Mesodermal cell (in vitro differentiated cells): ENCODE measurements around the gene PDE2A. TPM values are rescaled to one million over a fixed set of nuclear protein-coding genes. Genes with fewer than 3 reads are reported as not detected.
A peak's percentile ranks its signal among the peaks of the same experiment; 100 is the strongest.

ENCODE experiments used
- H3K27ac ChIP-seq: 2 replicates; pipeline ENCODE4 v1.7.0; 2013; ENCODE audit warnings: mild to moderate bottlenecking, low read depth, low read length, moderate library complexity; ENCODE audit not compliant: severe bottlenecking
- H3K36me3 ChIP-seq: 2 replicates; pipeline ENCODE4 v1.7.1; 2013; ENCODE audit warnings: mild to moderate bottlenecking, low read length, moderate library complexity; ENCODE audit not compliant: control insufficient read depth, insufficient read depth
- H3K4me1 ChIP-seq: one replicate; pipeline ENCODE4 v1.7.1; 2013; ENCODE audit warnings: mild to moderate bottlenecking, low read length; ENCODE audit not compliant: insufficient read depth, control insufficient read depth, poor library complexity, severe bottlenecking
- H3K4me3 ChIP-seq: 2 replicates; pipeline ENCODE4 v1.7.0; 2013; ENCODE audit warnings: low read length, control low read depth, mild to moderate bottlenecking; ENCODE audit not compliant: insufficient read depth, poor library complexity, severe bottlenecking; ENCODE audit errors: extremely low read depth
- H3K9me3 ChIP-seq: 2 replicates; pipeline ENCODE4 v1.7.1; 2013; ENCODE audit warnings: mild to moderate bottlenecking, low read length, moderate library complexity; ENCODE audit not compliant: control insufficient read depth
- WGBS, 2 experiments: methylation state at CpG; one replicate each; pipeline ENCODE4 v1.1.5; 2013; ENCODE audit warnings: missing lambda C conversion rate in 2 of 2; ENCODE audit not compliant: insufficient coverage in 2 of 2; 5-methylcytosine and 5-hydroxymethylcytosine counted together
- polyA plus RNA-seq, 2 experiments: library from polyadenylated mRNA; stranded (reverse); fragments of 50-300 nt; gene quantifications; one replicate each; pipeline ENCODE4 v1.2.3, GENCODE V29; 2013

The PDE2A gene
- 9.3 TPM for polyA plus RNA-seq (2013, experiment 1 of 2)
- 11.2 TPM for polyA plus RNA-seq (2013, experiment 2 of 2)

GRCh38 chr11:72673943-72674828 is at the start of gene PDE2A:
Gene PDE2A, minus strand, starts transcription at chr11:72674422. Its CDS starts 215 bp downstream, at chr11:72674207.
- Histone ChIP-seq H3K9me3 (no peaks in the 10 kb centered on the region), H3K27ac (no peak within 1 kb of the TSS), H3K4me3 (no peak within 1 kb of the TSS), H3K36me3 (no peaks in the 10 kb centered on the region), H3K4me1 (peaks cover 3% of the 10 kb centered on the region)
- 22 to 27% methylated on average over 8 to 9 of the region's 21 CpGs for WGBS, 2 experiments

DNA sequence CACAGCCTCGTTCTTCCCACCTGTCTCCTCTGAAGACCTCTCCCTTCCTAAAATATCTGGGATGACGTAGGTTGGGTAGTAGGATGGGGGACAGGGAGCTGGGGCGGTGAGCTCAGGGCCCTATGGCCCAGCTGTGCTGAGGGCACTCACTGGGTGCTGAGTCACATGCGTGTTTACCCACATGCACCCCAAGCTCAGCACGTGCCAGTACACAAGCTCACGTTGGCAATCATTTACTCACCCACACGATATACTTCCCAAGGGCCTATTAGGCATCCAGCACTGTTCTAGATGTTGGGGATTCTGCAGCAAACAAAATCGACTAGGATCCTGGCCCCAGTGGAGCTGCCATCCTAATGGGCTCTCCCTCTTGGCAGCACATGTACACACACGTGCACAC is 49.3 kb upstream of the PDE2A start:
- H3K9me3 ChIP-seq, result no peaks in the 10 kb centered on the region
- H3K4me3 ChIP-seq, result no peak overlapping the region
- H3K4me1 ChIP-seq, result peaks cover 17% of the 10 kb centered on the region
- H3K36me3 ChIP-seq, result peaks cover 43% of the 10 kb centered on the region
- 86 to 88% methylated on average over 4 to 6 of the region's 9 CpGs for WGBS, 2 experiments
- H3K27ac ChIP-seq, result no peak overlapping the region

GRCh38 chr11:72722050-72722748 is 48.0 kb upstream of the PDE2A start:
- no peaks in the 10 kb centered on the region for H3K9me3 ChIP-seq
- 71 to 94% methylated on average over 3 to 9 of the region's 10 CpGs for WGBS, 2 experiments
- H3K4me1 ChIP-seq, result peaks cover 12% of the 10 kb centered on the region
- H3K4me3 ChIP-seq, result no peak overlapping the region
- H3K36me3 ChIP-seq, result peaks cover 51% of the 10 kb centered on the region
- peak overlapping the region; percentile 67 for H3K27ac ChIP-seq

GRCh38 chr11:72721689-72722049 is 47.4 kb upstream of the PDE2A start:
- Histone ChIP-seq H3K9me3 (no peaks in the 10 kb centered on the region), H3K36me3 (peaks cover 56% of the 10 kb centered on the region), H3K4me1 (peaks cover 12% of the 10 kb centered on the region), H3K4me3 (no peak overlapping the region), H3K27ac (peak overlapping the region; percentile 67)
- 85 to 88% methylated on average over 10 to 13 of the region's 13 CpGs for WGBS, 2 experiments

GRCh38 chr11:72721276-72721675 is 47.1 kb upstream of the PDE2A start:
- Histone ChIP-seq H3K27ac (peak overlapping the region; percentile 67), H3K9me3 (no peaks in the 10 kb centered on the region), H3K4me1 (peaks cover 12% of the 10 kb centered on the region), H3K4me3 (no peak overlapping the region), H3K36me3 (peaks cover 55% of the 10 kb centered on the region)
- WGBS, 2 experiments, result 89 to 93% methylated on average over 2 to 3 of the region's 3 CpGs

- H3K27ac ChIP-seq, result no peak overlapping the region
- peaks cover 12% of the 10 kb centered on the region for H3K4me1 ChIP-seq
- WGBS, 2 experiments, result 91 to 100% methylated on average over 3 to 4 of the region's 4 CpGs
- H3K4me3 ChIP-seq, result no peak overlapping the region
- H3K36me3 ChIP-seq, result peaks cover 50% of the 10 kb centered on the region
- no peaks in the 10 kb centered on the region for H3K9me3 ChIP-seq
Observed at GRCh38 chr11:72720784-72721183, 46.6 kb upstream of the PDE2A start.

DNA sequence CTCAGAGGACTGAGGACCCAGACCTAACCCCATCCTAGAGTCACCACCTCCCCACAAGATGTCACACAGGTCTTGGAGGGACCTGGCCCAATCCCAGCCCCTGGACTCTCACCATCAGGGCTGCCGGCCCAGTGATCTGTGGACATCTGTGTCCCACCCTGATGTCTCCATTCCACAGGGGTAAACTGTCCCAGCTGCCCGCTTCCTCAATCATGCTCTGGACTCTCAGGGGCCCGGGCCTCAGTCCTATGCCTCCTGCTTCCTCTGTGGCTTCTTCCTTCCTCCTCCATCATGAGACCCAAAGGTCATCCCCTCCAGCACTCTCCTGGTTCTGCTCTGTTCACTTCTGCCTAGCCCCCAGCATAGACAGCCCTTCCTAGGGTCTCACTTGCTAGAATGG is 45.8 kb upstream of the PDE2A start:
- Histone ChIP-seq H3K4me1 (peaks cover 12% of the 10 kb centered on the region), H3K9me3 (no peaks in the 10 kb centered on the region), H3K36me3 (peaks cover 47% of the 10 kb centered on the region), H3K4me3 (no peak overlapping the region), H3K27ac (no peak overlapping the region)
- WGBS, 2 experiments, result 97 to 100% methylated on average over 3 of the region's 3 CpGs

DNA sequence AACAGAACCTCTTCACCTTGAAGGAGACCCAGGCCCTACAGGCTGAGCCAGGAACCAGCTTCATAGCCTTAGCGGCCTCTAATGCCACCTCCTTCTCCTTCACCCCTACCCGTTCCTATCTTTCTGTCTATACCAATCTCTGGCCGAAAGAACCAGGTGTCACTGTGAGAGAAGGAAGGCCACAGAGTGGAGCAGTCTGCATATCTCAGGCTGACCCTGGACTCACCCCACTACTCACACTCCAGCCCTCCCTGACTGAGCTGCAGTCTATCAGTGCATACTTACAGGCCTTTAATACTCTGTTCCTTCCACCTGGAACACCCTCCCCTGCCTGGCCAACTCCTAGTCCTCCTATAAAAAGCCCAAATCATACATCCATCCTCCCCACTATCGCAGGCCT is 45.3 kb upstream of the PDE2A start:
- Histone ChIP-seq H3K9me3 (no peaks in the 10 kb centered on the region), H3K4me3 (no peak overlapping the region), H3K27ac (no peak overlapping the region), H3K4me1 (peaks cover 12% of the 10 kb centered on the region), H3K36me3 (peaks cover 49% of the 10 kb centered on the region)
- 84 to 94% methylated on average over 2 to 4 of the region's 4 CpGs for WGBS, 2 experiments

DNA sequence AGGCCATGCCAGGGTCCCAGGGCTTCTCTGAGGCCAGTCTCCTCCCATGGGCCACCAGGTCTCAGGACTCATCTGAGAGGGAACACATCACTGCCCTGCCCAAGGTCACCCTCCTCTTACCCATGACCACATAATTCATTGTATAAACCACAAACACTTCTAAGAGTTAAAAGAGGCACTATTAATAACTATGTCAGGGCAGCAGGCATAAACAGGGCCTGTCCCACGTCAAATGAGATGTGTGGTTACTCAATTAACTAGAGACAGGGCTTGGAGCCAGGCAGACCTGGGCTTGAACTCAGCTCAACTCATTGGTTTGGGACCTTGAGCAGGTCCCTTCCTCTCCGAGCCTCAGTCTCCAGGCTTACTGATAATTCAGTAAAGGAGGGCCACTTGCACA is 44.9 kb upstream of the PDE2A start:
- H3K27ac ChIP-seq, result no peak overlapping the region
- H3K4me1 ChIP-seq, result peaks cover 12% of the 10 kb centered on the region
- H3K9me3 ChIP-seq, result no peaks in the 10 kb centered on the region
- H3K36me3 ChIP-seq, result peaks cover 45% of the 10 kb centered on the region
- H3K4me3 ChIP-seq, result no peak overlapping the region
- 94 to 96% methylated on average over 2 of the region's 2 CpGs for WGBS, 2 experiments

- 86 to 99% methylated on average over 7 to 9 of the region's 9 CpGs for WGBS, 2 experiments
- Histone ChIP-seq H3K27ac (no peak overlapping the region), H3K4me1 (peaks cover 18% of the 10 kb centered on the region), H3K4me3 (no peak overlapping the region), H3K36me3 (peaks cover 36% of the 10 kb centered on the region), H3K9me3 (no peaks in the 10 kb centered on the region)
Observed at GRCh38 chr11:72718101-72718501, 43.9 kb upstream of the PDE2A start.
